Naive thymus-derived CD4-positive, alpha-beta T cell (primary cell): Measurements from ENCODE around the gene CSF1R. TPM values are rescaled to one million over a fixed set of nuclear protein-coding genes. Genes with fewer than 3 reads are reported as not detected.
"Not testable (repeated sequence)": the region's sequence is repeated elsewhere in the genome, so short reads cannot be mapped to it uniquely, and the experiment has no call there.

ENCODE experiments used
- ATAC-seq: fragments of 150-1000 bp; cut with Tn5 transposase; 2 replicates; pipeline ENCODE4 v1.10.0; 2021; ENCODE audit warnings: mild to moderate bottlenecking, moderate library complexity
- CTCF ChIA-PET: fragments of 350-600 bp; sonication (Branson Sonifier 250); formaldehyde crosslinking; loops from one replicate; lab custom pipeline; 2021; ENCODE audit warnings: antibody characterized with exemption; lab: Charles Lee
- POLR2A ChIA-PET: fragments of 350-600 bp; sonication (Branson Sonifier 250); formaldehyde crosslinking; loops from one replicate; lab custom pipeline; 2021; ENCODE audit warnings: antibody characterized with exemption, inconsistent platforms; lab: Charles Lee
- DNase-seq, 9 donors: peaks; one replicate each; pipeline versions ENCODE4 v3.0.0 to v3.0.0-alpha.2; 2020 to 2022; ENCODE audit warnings: mixed read lengths in 1 of 9
- H3K27ac ChIP-seq: one replicate; pipeline ENCODE4 v1.7.0; 2013; ENCODE audit warnings: mild to moderate bottlenecking, low read depth, low read length, moderate library complexity
- H3K27me3 ChIP-seq, 2 donors: one replicate each; pipeline ENCODE4 v1.7.0; 2013; ENCODE audit warnings: low read length in 2 of 2, mild to moderate bottlenecking in 2 of 2, moderate library complexity in 2 of 2; ENCODE audit not compliant: control insufficient read depth in 2 of 2, insufficient read depth in 2 of 2
- H3K36me3 ChIP-seq, 3 experiments: 1 replicate in 2 of 3; 2 replicates in 1 of 3; pipeline ENCODE4 v1.7.0; 2013; ENCODE audit warnings: low read length in 3 of 3, mild to moderate bottlenecking in 3 of 3, moderate library complexity in 1 of 3; ENCODE audit not compliant: insufficient read depth in 3 of 3, control insufficient read depth in 2 of 3
- H3K4me1 ChIP-seq, 2 donors: one replicate each; pipeline ENCODE4 v1.7.0; 2013; ENCODE audit warnings: low read length in 2 of 2, mild to moderate bottlenecking in 2 of 2, moderate library complexity in 1 of 2; ENCODE audit not compliant: control insufficient read depth in 2 of 2, insufficient read depth in 2 of 2
- H3K4me3 ChIP-seq: 2 replicates; pipeline ENCODE4 v1.7.0; 2013; ENCODE audit warnings: mild to moderate bottlenecking, low read length
- H3K9me3 ChIP-seq, 3 experiments: 1 replicate in 2 of 3; 2 replicates in 1 of 3; pipeline ENCODE4 v1.7.0; 2013; ENCODE audit warnings: low read length in 3 of 3; ENCODE audit not compliant: control insufficient read depth in 2 of 3
- H3K27ac Mint-ChIP-seq, 9 donors: one replicate each; pipeline ENCODE4 v1.8.0; 2020 to 2022; ENCODE audit warnings: mixed read lengths in 9 of 9, mild to moderate bottlenecking in 8 of 9, moderate library complexity in 5 of 9, inconsistent platforms in 2 of 9
- H3K27me3 Mint-ChIP-seq, 5 donors: one replicate each; pipeline ENCODE4 v1.8.0; 2021 to 2022; ENCODE audit warnings: mixed read lengths in 5 of 5, mild to moderate bottlenecking in 1 of 5
- H3K36me3 Mint-ChIP-seq, 5 donors: one replicate each; pipeline ENCODE4 v1.8.0; 2020 to 2022; ENCODE audit warnings: mixed read lengths in 5 of 5, mild to moderate bottlenecking in 3 of 5, inconsistent platforms in 1 of 5
- H3K4me1 Mint-ChIP-seq, 7 donors: one replicate each; pipeline ENCODE4 v1.8.0; 2020 to 2022; ENCODE audit warnings: mixed read lengths in 7 of 7, mild to moderate bottlenecking in 3 of 7, inconsistent platforms in 1 of 7
- H3K4me3 Mint-ChIP-seq, 10 donors: one replicate each; pipeline ENCODE4 v1.8.0; 2020 to 2022; ENCODE audit warnings: mild to moderate bottlenecking in 10 of 10, mixed read lengths in 10 of 10, moderate library complexity in 6 of 10, inconsistent platforms in 2 of 10
- H3K9me3 Mint-ChIP-seq, 11 donors: one replicate each; pipeline ENCODE4 v1.8.0; 2020 to 2022; ENCODE audit warnings: mixed read lengths in 11 of 11, mild to moderate bottlenecking in 4 of 11, inconsistent platforms in 1 of 11, moderate library complexity in 1 of 11
- intact Hi-C, 2 donors: fragments of 100-400 bp; cut with micrococcal nuclease; formaldehyde crosslinking; loops; one replicate each; pipeline ENCODE4 v1.15.1; 2023
- polyA plus RNA-seq, 2 donors: library from polyadenylated mRNA; unstranded; fragments of 300-500 nt; fragmentation: Illumina TruSeq; gene quantifications; one replicate each; pipeline ENCODE4 v1.2.3, GENCODE V29; 2021
- total RNA-seq, 6 experiments: library from RNA in 5 of 6; stranded (reverse) in 5 of 6; gene quantifications; 1 replicate in 5 of 6; 2 replicates in 1 of 6; pipeline ENCODE4 v1.2.3 and lab custom pipeline; 2021 to 2026

CSF1R gene
- total and polyA plus RNA-seq, 7 experiments from 2014 or later, result 0.09 to 92.4 (median 4.5) TPM

DNA sequence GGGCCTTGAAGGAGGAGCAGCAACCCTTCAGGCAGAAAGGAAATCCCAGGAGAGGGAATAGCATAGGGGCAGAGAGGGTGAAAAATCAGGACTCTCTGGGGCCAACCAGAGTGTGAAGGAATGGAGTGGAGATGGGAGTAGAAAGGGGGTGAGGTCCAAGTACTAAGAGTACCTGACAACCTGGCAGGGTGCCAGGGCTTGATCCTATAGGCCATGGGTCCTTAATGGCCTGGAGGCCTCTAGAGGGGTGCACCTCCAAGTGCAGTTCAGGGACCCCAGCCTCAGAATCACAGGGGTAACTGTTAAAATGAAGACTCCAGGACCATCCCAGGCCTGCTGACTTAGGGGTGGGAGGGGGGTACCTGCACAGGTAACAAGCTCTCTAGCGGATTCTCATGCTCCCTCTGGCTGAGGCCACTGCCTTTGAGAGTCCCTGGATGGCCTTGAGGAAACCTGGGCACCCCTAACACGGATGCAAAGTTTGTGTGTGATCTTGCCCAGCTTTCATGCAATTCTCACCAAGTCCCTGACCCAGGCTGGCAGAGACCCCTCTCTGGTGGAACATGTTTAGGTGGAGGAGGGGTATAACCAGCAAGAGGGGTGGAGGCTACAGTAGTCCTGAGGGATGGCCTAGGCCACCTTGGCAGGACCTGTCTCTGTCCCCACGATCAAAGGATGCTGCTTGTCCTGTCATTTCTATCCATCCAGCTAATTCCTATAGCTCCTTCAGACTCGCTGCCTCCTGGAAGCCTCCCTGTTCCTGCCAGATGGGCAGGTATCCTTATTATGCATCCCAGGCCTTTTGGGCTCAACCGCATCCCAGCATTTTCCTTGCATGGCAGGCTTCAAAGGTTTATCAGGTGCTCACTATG lies 17.6 kb upstream of the CSF1R start:
- Histone ChIP-seq H3K4me3 (no peak overlapping the region), H3K27ac (no peak overlapping the region), H3K9me3 (no peaks in the 10 kb centered on the region), H3K27me3 (no peaks in the 10 kb centered on the region), H3K4me1 (no peaks in the 10 kb centered on the region), H3K36me3 (no peaks in the 10 kb centered on the region)
- no peak overlapping the region for H3K27ac Mint-ChIP-seq
- H3K4me1 Mint-ChIP-seq, result peaks cover 0 to 7% (median 0%) of the 10 kb centered on the region in 7 donors
- ChIA-PET CTCF (no interaction called here), POLR2A (no interaction called here)
- H3K36me3 Mint-ChIP-seq, result no peaks in the 10 kb centered on the region
- H3K27me3 Mint-ChIP-seq, result peaks cover 0 to 14% (median 5%) of the 10 kb centered on the region in 5 donors
- intact Hi-C loops, result no loop called here
- DNase-seq, result no peak
- peaks cover 0 to 5% (median 0%) of the 10 kb centered on the region in 11 donors for H3K9me3 Mint-ChIP-seq
- ATAC-seq, result no peak
- no peak overlapping the region for H3K4me3 Mint-ChIP-seq

DNA sequence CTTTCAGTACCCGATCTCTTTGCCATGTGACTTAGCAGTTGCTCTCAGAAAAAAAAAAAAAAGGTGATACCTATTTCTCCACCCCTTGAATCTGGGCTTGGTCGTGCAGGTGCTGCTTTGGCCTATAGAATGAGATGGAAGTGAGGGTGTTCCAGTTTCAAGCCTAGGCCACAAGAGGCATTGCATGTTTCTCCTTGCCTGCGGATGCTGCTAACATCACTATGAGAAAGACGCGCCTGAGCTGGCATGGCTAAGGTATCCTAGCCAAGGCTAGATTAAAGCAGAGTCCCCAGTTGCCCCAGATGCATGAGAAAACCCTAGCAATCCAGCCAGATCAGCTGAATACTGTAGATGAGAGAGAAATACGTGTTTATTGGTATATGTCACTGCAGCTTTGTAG lies 14.7 kb upstream of the CSF1R start:
- Histone ChIP-seq H3K9me3 (no peaks in the 10 kb centered on the region), H3K27ac (no peak overlapping the region), H3K27me3 (no peaks in the 10 kb centered on the region), H3K4me3 (no peak overlapping the region), H3K36me3 (no peaks in the 10 kb centered on the region), H3K4me1 (no peaks in the 10 kb centered on the region)
- Mint-ChIP-seq H3K4me1 (peaks cover 0 to 2% (median 0%) of the 10 kb centered on the region in 7 donors), H3K36me3 (no peaks in the 10 kb centered on the region), H3K27me3 (peaks cover 2 to 23% (median 5%) of the 10 kb centered on the region in 5 donors), H3K27ac (no peak overlapping the region), H3K4me3 (no peak overlapping the region), H3K9me3 (peaks cover 0 to 5% (median 0%) of the 10 kb centered on the region in 11 donors)
- ChIA-PET CTCF (no interaction called here), POLR2A (no interaction called here)
- DNase-seq (no peak), ATAC-seq (no peak)
- intact Hi-C loops, result no loop called here

DNA sequence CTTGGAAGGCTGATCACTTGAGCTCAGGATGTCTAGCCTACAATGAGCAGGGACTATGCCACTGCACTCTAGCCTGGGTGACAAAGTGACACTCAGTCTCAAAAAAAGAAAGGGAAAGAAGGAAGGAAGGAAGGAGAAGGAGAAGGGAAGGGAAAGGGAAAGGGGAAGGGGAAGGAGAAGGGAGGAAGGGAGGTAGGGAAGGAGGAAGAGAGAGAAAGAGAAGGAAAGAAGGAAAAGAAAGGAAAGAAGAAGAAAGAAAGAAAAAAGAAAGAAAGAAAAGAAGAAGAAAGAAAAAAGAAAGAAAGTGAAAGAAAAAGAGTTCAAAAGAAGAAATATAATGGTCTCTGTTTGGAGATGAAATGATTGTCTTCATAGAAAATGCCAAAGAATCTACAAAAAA lies 10.8 kb upstream of the CSF1R start:
- ATAC-seq, result no peak
- no peak for DNase-seq
- Histone ChIP-seq H3K36me3 (no peaks in the 10 kb centered on the region), H3K9me3 (no peaks in the 10 kb centered on the region), H3K4me3 (no peak overlapping the region), H3K27ac (no peak overlapping the region), H3K27me3 (no peaks in the 10 kb centered on the region), H3K4me1 (no peaks in the 10 kb centered on the region)
- Mint-ChIP-seq H3K36me3 (no peaks in the 10 kb centered on the region), H3K27me3 (peaks cover 9 to 36% (median 21%) of the 10 kb centered on the region in 5 donors), H3K27ac (no peak overlapping the region), H3K9me3 (peaks cover 0 to 6% (median 0%) of the 10 kb centered on the region in 11 donors), H3K4me3 (peak overlapping the region in 1 of 10 donors; percentile 17), H3K4me1 (peaks cover 0 to 4% (median 0%) of the 10 kb centered on the region in 7 donors)
- CTCF ChIA-PET, result no interaction called here
- intact Hi-C loops, result no loop called here
- POLR2A ChIA-PET, result no interaction called here

DNA sequence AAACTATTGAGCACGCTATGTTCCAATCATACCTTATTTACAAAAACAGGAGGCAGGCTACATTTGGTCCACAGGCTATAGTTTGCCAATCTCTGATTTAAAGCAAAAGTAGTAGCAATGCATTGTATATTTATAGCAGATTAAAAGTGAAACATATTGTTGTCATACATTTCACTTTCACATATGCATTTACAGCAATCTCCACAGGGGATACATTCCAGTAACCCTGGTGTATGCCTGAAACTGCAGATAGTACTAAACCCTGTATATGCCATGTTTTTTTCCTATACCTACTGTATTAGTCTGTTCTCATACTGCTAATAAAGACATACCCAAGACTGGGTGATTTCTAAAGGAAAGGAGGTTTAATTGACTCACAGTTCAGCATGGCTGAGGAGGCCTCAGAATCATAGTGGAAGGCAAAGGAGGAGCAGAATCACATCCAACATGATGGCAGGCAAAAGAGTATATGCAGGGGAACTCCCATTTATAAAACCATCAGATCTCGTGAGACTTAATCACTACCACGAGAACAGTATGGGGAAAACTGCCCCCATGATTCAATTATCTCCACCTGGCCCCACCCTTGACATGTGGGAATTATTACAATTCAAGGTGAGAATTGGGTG lies 5.9 kb upstream of the CSF1R start:
- Histone ChIP-seq H3K27me3 (no peaks in the 10 kb centered on the region), H3K36me3 (no peaks in the 10 kb centered on the region), H3K4me3 (no peak overlapping the region), H3K9me3 (no peaks in the 10 kb centered on the region), H3K27ac (no peak overlapping the region), H3K4me1 (no peaks in the 10 kb centered on the region)
- H3K36me3 Mint-ChIP-seq, result no peaks in the 10 kb centered on the region
- no peak for ATAC-seq
- ChIA-PET POLR2A (no interaction called here), CTCF (no interaction called here)
- peaks cover 0 to 1% (median 0%) of the 10 kb centered on the region in 11 donors for H3K9me3 Mint-ChIP-seq
- H3K4me3 Mint-ChIP-seq, result no peak overlapping the region
- no peak for DNase-seq
- peaks cover 0 to 9% (median 0%) of the 10 kb centered on the region in 7 donors for H3K4me1 Mint-ChIP-seq
- intact Hi-C loops, result no loop called here
- no peak overlapping the region for H3K27ac Mint-ChIP-seq
- peaks cover 23 to 62% (median 42%) of the 10 kb centered on the region in 5 donors for H3K27me3 Mint-ChIP-seq

DNA sequence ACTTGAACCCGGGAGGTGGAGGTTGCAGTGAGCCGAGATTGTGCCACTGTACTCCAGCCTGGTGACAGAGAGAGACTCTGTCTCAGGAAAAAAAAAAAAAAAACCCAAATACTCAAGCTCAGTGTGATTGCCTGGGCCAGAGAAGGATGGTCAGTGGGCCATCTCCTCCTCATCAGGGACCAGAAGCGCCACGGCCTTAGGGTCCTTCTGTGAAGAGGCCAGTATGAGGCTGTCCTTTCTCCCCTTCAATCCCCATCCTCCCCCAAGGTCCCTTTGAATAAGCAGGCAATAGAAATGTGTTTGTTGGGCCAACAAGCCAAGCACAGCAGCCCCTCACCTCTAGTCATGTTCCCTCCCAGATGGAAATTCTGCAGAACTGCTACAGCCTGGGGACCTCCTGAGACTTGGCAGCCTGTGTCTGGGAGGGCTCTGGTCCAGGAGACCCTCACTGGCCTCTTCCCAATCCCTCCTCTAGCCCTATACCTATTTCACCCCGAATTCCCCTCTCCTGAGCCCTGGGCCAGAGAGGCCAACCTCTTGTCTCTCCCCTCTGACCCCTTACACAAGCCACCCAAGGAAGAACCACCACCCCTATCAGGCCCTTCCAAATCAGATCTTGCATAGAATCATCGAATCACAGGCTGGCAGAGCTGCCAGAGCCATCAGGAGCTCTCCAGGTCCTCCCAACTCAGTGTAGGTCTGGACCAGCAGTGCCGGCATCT lies 1.0 kb downstream of the CSF1R start:
- Histone ChIP-seq H3K36me3 (no peaks in the 10 kb centered on the region), H3K9me3 (no peaks in the 10 kb centered on the region), H3K4me1 (no peaks in the 10 kb centered on the region), H3K27me3 (peaks cover 0 to 3% of the 10 kb centered on the region in 2 donors), H3K27ac (no peak overlapping the region), H3K4me3 (no peak overlapping the region)
- Mint-ChIP-seq H3K9me3 (peaks cover 0 to 3% (median 0%) of the 10 kb centered on the region in 11 donors), H3K36me3 (peaks cover 0 to 3% (median 0%) of the 10 kb centered on the region in 5 donors), H3K27ac (no peak overlapping the region), H3K27me3 (peaks cover 39 to 68% (median 49%) of the 10 kb centered on the region in 5 donors), H3K4me1 (peaks cover 0 to 5% (median 0%) of the 10 kb centered on the region in 7 donors), H3K4me3 (no peak overlapping the region)
- intact Hi-C loops, result no loop called here
- DNase-seq (no peak), ATAC-seq (no peak)
- ChIA-PET POLR2A (no interaction called here), CTCF (no interaction called here)

DNA sequence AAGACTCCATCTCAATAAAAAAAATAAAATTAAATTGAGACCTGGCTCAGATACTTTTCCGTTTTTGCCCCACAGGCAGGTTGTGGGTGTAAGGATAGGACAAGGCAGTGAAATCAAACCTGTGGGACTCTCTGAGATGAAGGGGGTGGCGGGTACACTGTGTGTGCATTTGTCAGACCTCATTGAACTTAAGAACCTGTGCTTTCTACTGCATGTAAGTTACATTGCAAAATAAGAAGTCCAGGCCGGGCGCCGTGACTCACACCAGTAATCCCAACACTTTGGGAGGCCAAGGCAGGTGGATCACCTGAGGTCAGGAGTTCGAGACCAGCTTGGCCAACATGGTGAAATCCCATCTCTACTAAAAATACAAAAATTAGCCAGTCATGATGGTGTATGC lies 1.6 kb downstream of the CSF1R start:
- CTCF ChIA-PET, H3K9me3 Mint-ChIP-seq, intact Hi-C loops, H3K4me1 ChIP-seq, H3K4me3 Mint-ChIP-seq, H3K4me1 Mint-ChIP-seq, H3K27ac Mint-ChIP-seq, POLR2A ChIA-PET, ATAC-seq, H3K27me3 ChIP-seq, H3K9me3 ChIP-seq, H3K4me3 ChIP-seq, H3K36me3 Mint-ChIP-seq, H3K27ac ChIP-seq, H3K36me3 ChIP-seq: not testable (repeated sequence)
- DNase-seq, result peak in 1 of 9 donors; percentile 7
- H3K27me3 Mint-ChIP-seq, result peaks cover 39 to 65% (median 48%) of the 10 kb centered on the region in 5 donors
